ENCODE data around the gene EGFLAM.
"Not testable (repeated sequence)": the region's sequence is repeated elsewhere in the genome, so short reads cannot be mapped to it uniquely, and the experiment has no call there.

EGFLAM gene

GRCh38 chr5:38387161-38387560, 128.8 kb downstream of the EGFLAM start:
- Mint-ChIP-seq H3K27me3 (peaks cover 9% of the 10 kb centered on the region), H3K27ac (no peak overlapping the region), H3K4me3 (no peak overlapping the region), H3K36me3 (ENCODE audit: low read depth) (no peaks in the 10 kb centered on the region), H3K9me3 (no peaks in the 10 kb centered on the region), H3K4me1 (peaks cover 1% of the 10 kb centered on the region)
- ATAC-seq (no peak), DNase-seq (no peak)

GRCh38 chr5:38393636-38394035, 135.3 kb downstream of the EGFLAM start:
- no peak overlapping the region for H3K27ac Mint-ChIP-seq
- H3K4me3 Mint-ChIP-seq: no peak overlapping the region
- no peak for ATAC-seq
- H3K27me3 Mint-ChIP-seq: peaks cover 16% of the 10 kb centered on the region
- H3K4me1 Mint-ChIP-seq: no peaks in the 10 kb centered on the region
- no peaks in the 10 kb centered on the region for H3K36me3 Mint-ChIP-seq (ENCODE audit: low read depth)
- H3K9me3 Mint-ChIP-seq: no peaks in the 10 kb centered on the region
- no peak for DNase-seq

GRCh38 chr5:38396766-38397165, 138.4 kb downstream of the EGFLAM start:
- no peak overlapping the region for H3K4me3 Mint-ChIP-seq
- ATAC-seq: no peak
- no peaks in the 10 kb centered on the region for H3K36me3 Mint-ChIP-seq (ENCODE audit: low read depth)
- no peak for DNase-seq
- H3K27me3 Mint-ChIP-seq: peaks cover 30% of the 10 kb centered on the region
- H3K4me1 Mint-ChIP-seq: no peaks in the 10 kb centered on the region
- no peak overlapping the region for H3K27ac Mint-ChIP-seq
- H3K9me3 Mint-ChIP-seq: no peaks in the 10 kb centered on the region

GRCh38 chr5:38400365-38400764, 142.0 kb downstream of the EGFLAM start:
- no peaks in the 10 kb centered on the region for H3K9me3 Mint-ChIP-seq
- H3K27ac Mint-ChIP-seq: no peak overlapping the region
- ATAC-seq: no peak
- peaks cover 28% of the 10 kb centered on the region for H3K27me3 Mint-ChIP-seq
- DNase-seq: no peak
- H3K4me1 Mint-ChIP-seq: no peaks in the 10 kb centered on the region
- no peaks in the 10 kb centered on the region for H3K36me3 Mint-ChIP-seq (ENCODE audit: low read depth)
- H3K4me3 Mint-ChIP-seq: no peak overlapping the region

GRCh38 chr5:38401145-38401544, 142.8 kb downstream of the EGFLAM start:
- no peaks in the 10 kb centered on the region for H3K36me3 Mint-ChIP-seq (ENCODE audit: low read depth)
- H3K9me3 Mint-ChIP-seq: no peaks in the 10 kb centered on the region
- DNase-seq (no peak), ATAC-seq (no peak)
- H3K27me3 Mint-ChIP-seq: peaks cover 32% of the 10 kb centered on the region
- no peak overlapping the region for H3K27ac Mint-ChIP-seq
- no peak overlapping the region for H3K4me3 Mint-ChIP-seq
- no peaks in the 10 kb centered on the region for H3K4me1 Mint-ChIP-seq

- H3K4me3 Mint-ChIP-seq: no peak overlapping the region
- peaks cover 28% of the 10 kb centered on the region for H3K27me3 Mint-ChIP-seq
- H3K27ac Mint-ChIP-seq: no peak overlapping the region
Observed at GRCh38 chr5:38403406-38403805, 145.0 kb downstream of the EGFLAM start.

GRCh38 chr5:38403877-38404635, 145.7 kb downstream of the EGFLAM start:
- DNase-seq (no peak), ATAC-seq (no peak)
- peaks cover 23% of the 10 kb centered on the region for H3K27me3 Mint-ChIP-seq
- H3K27ac Mint-ChIP-seq: no peak overlapping the region
- H3K36me3 Mint-ChIP-seq (ENCODE audit: low read depth): no peaks in the 10 kb centered on the region
- no peaks in the 10 kb centered on the region for H3K9me3 Mint-ChIP-seq
- H3K4me3 Mint-ChIP-seq: no peak overlapping the region
- H3K4me1 Mint-ChIP-seq: no peaks in the 10 kb centered on the region

More at GRCh38 chr5:38403406-38403805, 145.0 kb downstream of the EGFLAM start:
- H3K9me3 Mint-ChIP-seq: no peaks in the 10 kb centered on the region
- ATAC-seq (no peak), DNase-seq (no peak)
- no peaks in the 10 kb centered on the region for H3K36me3 Mint-ChIP-seq (ENCODE audit: low read depth)
- no peaks in the 10 kb centered on the region for H3K4me1 Mint-ChIP-seq

GRCh38 chr5:38404667-38405276, 146.4 kb downstream of the EGFLAM start:
- Mint-ChIP-seq H3K27ac (no peak overlapping the region), H3K4me1 (no peaks in the 10 kb centered on the region), H3K9me3 (no peaks in the 10 kb centered on the region), H3K27me3 (peaks cover 21% of the 10 kb centered on the region), H3K36me3 (ENCODE audit: low read depth) (no peaks in the 10 kb centered on the region), H3K4me3 (no peak overlapping the region)
- ATAC-seq (no peak), DNase-seq (no peak)

- Mint-ChIP-seq H3K9me3 (no peaks in the 10 kb centered on the region), H3K4me1 (no peaks in the 10 kb centered on the region), H3K4me3 (no peak overlapping the region), H3K36me3 (ENCODE audit: low read depth) (no peaks in the 10 kb centered on the region), H3K27ac (no peak overlapping the region), H3K27me3 (peaks cover 4% of the 10 kb centered on the region)
- no peak for ATAC-seq
- no peak for DNase-seq
Observed at GRCh38 chr5:38408446-38409198, 150.3 kb downstream of the EGFLAM start.

GRCh38 chr5:38410304-38410990, 152.1 kb downstream of the EGFLAM start:
- Mint-ChIP-seq H3K27me3 (peaks cover 4% of the 10 kb centered on the region), H3K36me3 (ENCODE audit: low read depth) (no peaks in the 10 kb centered on the region), H3K27ac (no peak overlapping the region), H3K4me1 (no peaks in the 10 kb centered on the region), H3K4me3 (no peak overlapping the region), H3K9me3 (no peaks in the 10 kb centered on the region)
- DNase-seq (no peak), ATAC-seq (no peak)

GRCh38 chr5:38413696-38414095, 155.3 kb downstream of the EGFLAM start:
- no peak overlapping the region for H3K4me3 Mint-ChIP-seq
- no peaks in the 10 kb centered on the region for H3K4me1 Mint-ChIP-seq
- no peaks in the 10 kb centered on the region for H3K36me3 Mint-ChIP-seq (ENCODE audit: low read depth)
- no peaks in the 10 kb centered on the region for H3K9me3 Mint-ChIP-seq
- no peak overlapping the region for H3K27ac Mint-ChIP-seq
- ATAC-seq (no peak), DNase-seq (no peak)
- H3K27me3 Mint-ChIP-seq: peaks cover 4% of the 10 kb centered on the region

GRCh38 chr5:38414348-38414747, 156.0 kb downstream of the EGFLAM start:
- no peak for DNase-seq
- H3K4me1 Mint-ChIP-seq: no peaks in the 10 kb centered on the region
- no peak overlapping the region for H3K27ac Mint-ChIP-seq
- no peaks in the 10 kb centered on the region for H3K9me3 Mint-ChIP-seq
- no peak overlapping the region for H3K4me3 Mint-ChIP-seq
- H3K36me3 Mint-ChIP-seq (ENCODE audit: low read depth): no peaks in the 10 kb centered on the region
- ATAC-seq: no peak
- H3K27me3 Mint-ChIP-seq: peaks cover 9% of the 10 kb centered on the region

- ATAC-seq; H3K4me1 Mint-ChIP-seq; DNase-seq; H3K9me3 Mint-ChIP-seq; H3K36me3 Mint-ChIP-seq (ENCODE audit: low read depth); H3K27ac Mint-ChIP-seq; H3K4me3 Mint-ChIP-seq: not testable (repeated sequence)
- H3K27me3 Mint-ChIP-seq: peaks cover 17% of the 10 kb centered on the region
Observed at GRCh38 chr5:38415772-38416171, 157.4 kb downstream of the EGFLAM start.

- DNase-seq (no peak), ATAC-seq (no peak)
- peaks cover 32% of the 10 kb centered on the region for H3K27me3 Mint-ChIP-seq
- H3K9me3 Mint-ChIP-seq: no peaks in the 10 kb centered on the region
- H3K27ac Mint-ChIP-seq: no peak overlapping the region
- no peak overlapping the region for H3K4me3 Mint-ChIP-seq
- H3K4me1 Mint-ChIP-seq: no peaks in the 10 kb centered on the region
- no peaks in the 10 kb centered on the region for H3K36me3 Mint-ChIP-seq (ENCODE audit: low read depth)
Observed at GRCh38 chr5:38417658-38418017, 159.3 kb downstream of the EGFLAM start.
